ENCODE data around the gene PPIL1.

The PPIL1 gene

DNA sequence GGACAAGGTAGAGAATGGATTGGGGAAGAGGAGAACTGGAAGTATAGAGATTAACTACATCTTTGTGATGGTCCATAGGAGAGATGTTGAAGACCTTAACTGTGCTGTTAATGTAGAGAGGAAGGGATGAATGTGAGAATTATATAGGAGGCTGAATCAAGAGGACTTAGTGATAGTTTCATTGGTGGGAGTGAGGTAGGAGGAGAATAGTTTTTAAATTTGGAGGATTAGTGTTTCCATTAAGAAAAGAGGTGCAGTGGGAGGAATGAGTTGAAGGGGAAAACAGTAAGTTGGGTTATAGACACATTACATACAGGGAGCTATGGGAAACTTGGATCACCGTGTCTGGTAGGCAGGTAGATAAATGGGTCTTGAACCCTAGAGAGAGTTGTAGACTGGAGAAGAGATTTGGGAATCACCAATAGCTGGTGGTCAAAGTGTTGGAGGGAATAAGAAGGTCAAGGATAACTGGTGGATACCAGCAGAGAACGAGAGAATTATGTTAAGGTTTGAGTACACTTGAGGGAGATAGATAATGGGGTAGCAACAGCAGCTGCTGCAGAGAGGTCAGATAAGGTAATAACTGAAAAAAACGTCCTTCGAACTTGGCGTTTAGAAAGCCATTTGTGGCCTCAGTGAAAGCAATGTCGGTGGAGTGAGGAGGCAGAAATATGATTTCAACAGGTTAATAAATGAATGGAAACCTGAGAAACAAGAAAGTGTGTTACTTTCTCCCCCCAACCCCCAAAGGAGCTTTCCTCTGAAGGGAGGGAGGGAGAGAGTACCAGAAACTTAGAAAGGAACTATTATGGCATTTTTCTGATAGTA lies 14.3 kb upstream of the PPIL1 start:
- DNase-seq (no peak), ATAC-seq (no peak)

DNA sequence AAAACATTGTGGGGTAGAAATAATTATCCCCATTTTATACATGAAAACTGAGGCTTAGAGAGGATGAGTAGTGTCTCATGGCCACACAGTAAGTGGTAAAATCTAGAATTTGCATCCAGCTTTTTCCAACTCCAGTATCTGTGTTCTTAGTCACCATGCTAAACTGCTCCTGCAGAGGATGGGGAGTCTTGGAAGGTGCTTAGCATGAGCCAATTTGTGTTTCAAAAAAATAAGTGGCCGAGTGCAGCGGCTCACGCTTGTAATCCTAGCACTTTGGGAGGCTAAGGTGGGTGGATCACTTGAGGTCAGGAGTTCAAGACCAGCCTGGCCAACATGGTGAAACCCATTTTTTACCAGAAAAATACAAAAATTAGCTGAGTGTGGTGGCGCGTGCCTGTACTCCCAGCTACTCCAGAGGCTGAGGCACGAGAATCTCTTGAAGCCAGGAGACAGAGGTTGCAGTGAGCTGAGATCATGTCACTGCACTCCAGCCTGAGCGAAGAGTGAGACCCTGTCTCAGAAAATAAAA lies 13.6 kb upstream of the PPIL1 start:
- no peak for DNase-seq
- ATAC-seq, result no peak

DNA sequence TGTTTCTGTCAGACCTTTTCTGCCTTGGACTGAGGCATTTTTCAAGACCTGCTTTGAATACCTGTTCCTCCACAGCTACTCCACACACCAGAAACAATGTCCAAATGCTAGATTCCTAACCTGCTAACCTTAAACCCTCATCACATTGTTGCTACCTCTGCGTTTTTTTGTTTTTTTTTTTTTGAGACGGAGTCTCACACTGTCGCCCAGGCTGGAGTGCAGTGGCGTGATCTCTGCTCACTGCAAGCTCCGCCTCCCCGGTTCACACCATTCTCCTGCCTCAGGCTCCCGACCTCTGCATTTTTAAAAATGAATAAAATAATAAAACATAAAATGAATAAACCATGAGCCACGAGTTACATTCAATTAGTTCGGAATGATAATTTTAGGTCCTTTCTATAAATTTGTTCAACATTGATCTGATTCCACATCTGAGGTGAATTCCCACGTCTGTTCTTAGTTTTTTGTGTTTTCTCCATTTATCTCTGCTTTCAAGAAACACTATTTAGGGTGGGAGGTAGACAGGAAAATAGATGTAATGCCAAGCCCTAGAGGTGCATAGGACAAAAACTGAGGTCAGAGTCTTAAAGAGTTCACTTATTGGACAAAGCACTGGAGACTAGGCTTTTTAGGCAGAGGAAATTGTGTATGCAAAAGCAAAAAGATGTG lies 12.5 kb upstream of the PPIL1 start:
- ATAC-seq (no peak), DNase-seq (no peak)

DNA sequence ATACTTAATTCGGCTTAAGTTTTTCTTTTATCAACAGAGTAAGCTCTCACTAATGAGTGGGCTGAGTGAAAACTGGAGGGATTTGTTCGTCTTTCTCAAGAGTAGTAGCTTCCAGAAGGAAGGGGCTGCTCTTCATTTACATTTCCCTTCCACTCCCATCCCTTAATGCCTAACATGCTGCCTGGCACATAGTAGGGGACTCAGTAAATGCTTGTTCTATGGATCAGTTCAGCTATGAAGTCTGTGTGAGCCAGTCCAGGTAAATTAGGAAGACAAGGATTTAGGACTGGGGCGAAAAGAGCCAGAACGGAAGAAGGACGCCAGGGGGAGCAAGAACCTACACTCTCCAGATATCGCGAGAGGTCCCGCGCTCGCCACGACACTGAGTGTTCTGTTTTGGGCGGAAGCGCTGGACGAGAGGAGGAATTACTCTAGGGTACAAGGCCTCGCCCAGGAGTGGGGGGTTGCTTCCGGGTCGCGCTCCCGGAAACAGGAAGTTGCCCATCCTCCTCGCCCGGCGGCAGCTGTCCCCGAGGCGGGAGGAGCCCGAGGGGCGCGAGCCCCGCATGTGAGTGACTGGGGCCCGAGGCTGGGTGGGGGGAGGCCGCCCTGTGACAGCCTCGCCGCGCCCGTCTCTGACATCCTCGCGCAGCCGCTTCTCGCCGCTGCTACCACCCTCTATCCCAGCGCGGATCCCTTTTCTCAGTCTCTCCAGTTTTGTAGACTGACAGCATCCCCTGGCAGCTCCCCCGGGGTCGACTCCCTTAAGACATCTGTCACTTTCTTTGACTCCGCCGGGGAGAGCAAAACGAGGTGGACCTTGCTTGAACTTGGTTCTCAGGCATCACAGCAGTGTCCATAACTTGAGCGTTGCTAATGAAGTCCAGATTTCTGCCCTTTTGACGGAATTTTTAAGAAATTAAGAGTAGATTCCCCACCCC lies 11.1 kb upstream of the PPIL1 start, which contains the start of gene C6orf89:
TSS of gene C6orf89 (plus strand) at position 492 of the 941 bp plus-strand sequence. CDS start 13,493 bp downstream, outside the sequence.
- DNase-seq, result peak; percentile 96
- ATAC-seq, result peak; percentile 100

DNA sequence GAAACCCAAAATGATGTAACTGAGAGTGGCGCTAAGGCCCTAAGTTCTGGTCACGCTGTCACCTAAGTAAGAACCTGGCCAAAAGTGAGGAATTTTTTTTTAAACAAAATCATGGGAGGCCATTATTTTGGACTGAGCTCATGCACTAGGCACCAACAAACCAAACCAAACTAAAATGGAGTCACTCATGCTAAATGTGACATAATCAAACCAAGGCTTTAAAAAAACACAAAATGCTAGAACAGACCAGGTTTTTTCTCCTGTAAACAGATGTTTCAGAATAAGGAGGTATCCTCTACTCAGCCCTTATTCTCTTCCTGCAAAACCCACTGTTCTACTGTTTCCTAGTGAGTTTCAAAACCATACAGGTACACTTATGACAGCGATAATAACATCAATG lies 10.0 kb upstream of the PPIL1 start:
- no peak for DNase-seq
- no peak for ATAC-seq

DNA sequence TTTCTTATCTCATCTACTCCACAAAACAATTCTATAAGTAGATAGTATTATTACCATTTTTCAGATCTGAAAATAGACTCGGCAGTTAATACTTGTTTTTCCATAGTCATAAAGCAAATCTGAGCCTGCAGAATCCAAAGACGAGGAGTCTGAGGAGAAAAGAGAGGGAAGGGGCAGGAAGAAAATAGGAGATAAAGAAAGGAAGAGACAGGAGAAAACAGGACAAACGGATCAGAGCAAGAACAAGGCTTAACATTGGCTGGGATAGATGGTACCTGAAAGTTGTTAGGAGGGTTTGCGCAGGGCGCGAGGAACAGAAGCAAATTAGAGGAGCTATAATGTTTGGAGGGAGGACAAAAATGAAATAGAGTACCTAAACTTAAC lies 639 bp upstream of the PPIL1 start:
- ATAC-seq (no peak), DNase-seq (no peak)

DNA sequence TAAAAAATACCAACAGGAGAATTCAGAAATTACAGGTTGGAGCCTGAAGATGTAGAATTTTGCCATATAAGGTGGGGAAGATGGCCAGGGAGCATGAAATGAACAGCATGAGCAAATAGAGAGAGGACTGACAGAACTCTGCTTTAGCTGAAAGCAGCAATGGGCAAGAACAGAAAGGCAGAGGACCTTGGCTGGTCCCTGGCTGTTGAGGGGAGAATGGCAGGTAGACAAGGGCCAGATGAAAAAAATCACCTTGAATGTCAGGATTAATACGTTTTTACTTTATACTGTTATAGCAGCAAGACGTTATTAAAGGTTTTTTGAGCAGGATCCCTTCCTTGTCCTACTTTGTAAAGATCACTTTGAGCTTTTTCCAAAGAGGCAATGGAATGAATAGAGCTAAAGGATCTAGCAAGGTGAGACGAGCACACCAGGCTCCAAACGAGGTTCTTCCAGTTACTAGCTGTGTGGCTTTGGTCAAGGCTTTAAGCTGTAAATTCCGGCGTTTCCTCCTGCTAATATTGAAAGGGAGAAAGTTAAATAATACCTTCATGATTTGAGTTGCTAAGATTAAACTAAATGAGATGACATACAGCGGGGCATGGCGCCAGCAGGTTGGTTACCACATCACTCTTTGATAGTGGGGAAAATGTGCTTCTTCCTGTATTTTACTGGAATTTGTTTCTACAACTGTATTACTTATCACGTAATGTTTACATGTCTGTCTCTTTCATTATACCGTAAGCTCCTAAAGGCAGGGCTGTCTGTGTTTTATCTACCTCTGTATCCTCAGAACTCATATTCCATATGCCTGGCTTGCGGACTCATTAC lies 776 bp downstream of the PPIL1 start:
- ATAC-seq, result no peak
- DNase-seq, result no peak

DNA sequence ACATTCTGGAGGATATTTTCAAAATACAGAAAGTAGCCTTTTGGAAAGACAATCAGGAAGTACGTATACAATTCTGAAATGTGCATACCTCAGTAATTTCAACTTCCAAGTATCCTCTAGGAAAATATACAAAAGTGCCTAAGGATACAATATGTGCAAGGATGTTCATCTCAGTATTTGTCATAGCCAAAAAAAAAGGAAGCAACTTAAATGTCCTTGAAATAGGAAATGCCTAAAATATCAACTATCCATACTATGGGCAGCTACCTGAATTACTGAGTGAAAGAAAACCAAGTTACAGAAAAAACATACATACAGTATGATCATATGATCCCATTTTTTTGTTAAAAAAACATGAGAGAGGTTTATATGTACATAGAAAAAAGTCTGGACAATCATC lies 1.5 kb downstream of the PPIL1 start:
- no peak for ATAC-seq
- no peak for DNase-seq

DNA sequence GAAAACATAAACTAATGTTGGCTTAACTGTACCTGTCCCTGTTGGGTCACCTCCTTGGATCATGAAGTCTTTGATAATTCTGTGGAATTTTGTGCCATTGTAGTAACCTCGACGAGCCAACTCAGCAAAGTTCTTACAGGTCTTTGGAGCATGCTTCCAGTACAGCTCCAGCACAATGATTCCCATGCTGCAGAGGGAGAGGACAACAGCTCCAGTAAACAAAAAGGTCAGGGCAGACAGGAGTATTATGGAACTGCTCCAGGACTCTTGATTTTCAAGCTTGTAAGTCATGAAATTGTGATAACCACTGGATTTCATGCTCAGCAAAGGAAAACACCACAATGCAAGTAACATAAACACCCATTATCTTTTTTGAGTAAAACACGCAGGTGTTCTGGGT lies 2.9 kb downstream of the PPIL1 start:
- no peak for ATAC-seq
- DNase-seq, result no peak

DNA sequence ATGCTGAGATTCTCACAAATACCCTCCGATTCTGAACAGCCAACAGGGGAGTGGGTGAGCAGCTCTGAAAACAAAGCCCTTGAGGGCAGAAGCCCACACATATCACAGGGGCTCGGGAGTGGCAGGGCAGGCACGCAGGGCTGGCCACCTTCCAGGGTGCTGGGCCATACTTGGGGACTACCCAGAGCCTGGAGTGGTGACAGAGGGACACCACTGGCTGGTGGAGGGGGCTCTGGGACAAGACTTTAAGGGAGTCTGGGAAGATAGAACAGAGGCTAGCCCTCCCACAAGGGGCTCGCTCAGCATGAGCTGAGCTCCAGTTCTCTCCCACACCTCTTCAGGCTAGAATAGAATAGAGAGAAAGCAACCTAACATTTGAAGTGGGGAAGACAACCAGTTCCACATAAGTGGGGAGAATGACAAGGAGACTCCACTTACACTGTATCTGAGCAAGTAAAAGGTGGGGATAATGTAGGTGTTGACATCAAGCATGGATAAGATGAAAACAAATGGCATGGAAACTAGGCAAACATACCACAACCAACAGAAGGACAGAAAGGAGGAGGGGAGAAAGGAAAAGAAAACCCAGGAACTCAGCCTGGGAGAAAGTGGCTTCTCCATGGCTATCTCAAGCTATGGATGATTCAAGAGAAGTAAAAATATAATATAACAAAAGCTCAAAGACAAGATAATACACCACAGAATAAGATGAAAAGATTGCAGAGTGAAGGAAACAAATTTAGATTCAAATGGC lies 7.0 kb downstream of the PPIL1 start:
- DNase-seq (no peak), ATAC-seq (no peak)

DNA sequence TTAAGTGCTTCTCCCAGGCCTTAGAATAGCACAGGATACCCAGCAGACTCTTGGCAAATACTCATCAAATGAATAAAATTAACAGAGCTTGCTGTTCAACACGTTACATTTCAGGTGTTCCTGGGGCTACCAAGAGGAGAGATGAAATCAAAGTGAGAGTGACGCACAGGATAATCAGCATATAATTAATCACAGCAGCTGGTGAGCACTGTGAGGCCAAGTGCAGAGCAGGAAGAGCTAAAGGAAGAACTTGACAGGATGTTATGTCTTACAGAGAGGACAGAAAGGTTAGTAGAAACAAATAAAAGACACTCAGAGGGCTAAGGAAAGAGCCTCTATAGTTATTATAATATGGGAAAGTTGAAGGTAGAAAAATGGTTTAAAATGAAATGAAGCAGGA lies 8.8 kb downstream of the PPIL1 start:
- no peak for ATAC-seq
- DNase-seq, result no peak

DNA sequence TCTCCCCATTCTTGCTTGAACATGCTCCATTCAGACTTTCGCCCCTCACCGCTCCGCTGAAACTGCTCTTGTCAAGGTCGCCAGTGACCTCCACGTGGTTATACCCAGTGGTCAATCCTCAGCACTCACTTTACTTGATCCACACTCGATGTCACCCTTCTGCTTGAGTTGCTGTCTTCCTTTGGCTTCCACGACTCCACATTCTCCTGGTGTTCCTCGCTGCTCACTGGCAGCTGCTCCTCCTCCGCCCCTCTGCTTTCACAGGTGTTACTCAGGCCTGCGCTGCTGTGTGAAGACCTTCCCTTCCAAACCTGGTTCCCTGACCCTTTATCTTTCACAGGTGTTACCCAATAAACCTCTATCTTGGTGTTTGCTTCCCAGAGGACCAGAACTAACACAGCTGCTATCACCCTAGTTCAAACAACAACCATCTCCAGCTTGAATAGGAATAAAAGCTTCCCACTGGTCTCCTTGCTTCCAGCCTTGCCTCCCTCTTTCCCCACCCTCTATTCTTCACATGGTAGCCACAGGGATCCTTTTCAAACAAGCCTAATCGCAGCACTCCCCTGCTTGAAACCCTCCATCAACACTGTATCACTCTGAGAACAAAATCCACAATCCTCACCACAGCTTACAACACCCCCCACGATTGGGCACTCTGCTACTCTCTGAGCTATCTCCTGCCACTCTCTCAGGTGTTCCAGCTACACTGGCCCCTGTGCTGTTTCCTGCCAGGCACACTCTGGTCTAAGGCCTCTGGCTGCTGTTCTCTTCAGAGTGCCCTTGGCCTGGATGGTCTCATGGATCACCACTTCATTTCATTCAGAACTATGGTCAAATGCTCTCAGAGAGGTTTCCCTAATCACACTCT lies 10.7 kb downstream of the PPIL1 start:
- no peak for DNase-seq
- ATAC-seq, result no peak

DNA sequence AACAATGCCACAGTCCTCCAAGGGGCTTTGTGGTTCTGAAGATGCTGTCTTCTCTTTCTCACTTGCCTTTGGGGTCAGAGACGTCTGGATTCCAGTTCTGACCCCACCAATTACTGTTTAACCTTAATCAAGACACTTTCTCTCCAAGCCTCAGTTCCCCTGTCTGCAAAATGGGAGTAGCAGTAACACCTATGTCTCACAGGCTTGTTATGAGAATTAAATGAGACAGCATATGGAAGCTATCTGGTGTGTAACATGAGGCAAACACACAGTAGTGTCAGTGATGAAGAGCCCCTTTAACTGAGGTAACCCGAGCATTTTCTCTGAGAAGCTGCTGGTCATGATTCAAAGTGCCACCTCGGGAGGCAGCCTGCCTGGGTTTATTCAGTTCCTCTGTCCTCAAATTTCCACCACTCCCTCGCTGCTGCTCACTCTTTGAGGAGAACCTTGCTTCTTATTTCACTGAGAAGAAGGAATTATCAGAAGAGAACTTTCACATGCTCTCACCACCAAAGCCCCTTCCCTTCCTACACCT lies 11.7 kb downstream of the PPIL1 start:
- DNase-seq (no peak), ATAC-seq (no peak)

DNA sequence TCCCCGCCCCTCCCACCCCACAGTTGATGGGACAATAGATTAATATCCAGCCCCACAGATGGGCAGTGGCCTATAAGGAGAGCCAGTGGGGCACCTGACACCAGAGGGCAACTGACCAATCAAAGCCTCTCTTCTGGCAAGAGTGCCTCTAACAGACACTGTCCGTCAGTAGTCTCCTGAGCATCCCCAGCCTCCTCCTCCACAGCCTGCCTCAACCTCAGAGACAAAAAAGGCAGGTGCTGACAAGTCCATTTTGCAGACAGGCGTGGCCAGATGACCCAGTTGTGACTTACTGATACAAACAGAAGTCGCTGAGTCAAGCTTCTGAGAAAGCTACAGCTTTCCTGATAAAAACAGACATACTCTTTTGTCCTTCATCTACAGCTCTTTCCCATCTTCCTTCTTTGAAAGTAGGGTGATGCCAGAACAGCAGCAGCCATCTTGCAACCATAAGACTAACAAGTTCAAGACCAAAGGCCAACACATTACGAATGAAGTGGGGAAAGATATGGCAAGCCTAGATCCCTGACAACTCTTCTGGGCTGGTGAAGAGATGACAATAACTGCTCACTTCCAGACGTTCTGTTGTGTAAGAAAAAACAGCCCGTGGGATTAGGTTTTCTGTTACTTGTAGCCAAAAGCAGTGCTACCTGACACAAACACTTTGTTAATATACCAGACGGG lies 12.3 kb downstream of the PPIL1 start:
- no peak for ATAC-seq
- no peak for DNase-seq

DNA sequence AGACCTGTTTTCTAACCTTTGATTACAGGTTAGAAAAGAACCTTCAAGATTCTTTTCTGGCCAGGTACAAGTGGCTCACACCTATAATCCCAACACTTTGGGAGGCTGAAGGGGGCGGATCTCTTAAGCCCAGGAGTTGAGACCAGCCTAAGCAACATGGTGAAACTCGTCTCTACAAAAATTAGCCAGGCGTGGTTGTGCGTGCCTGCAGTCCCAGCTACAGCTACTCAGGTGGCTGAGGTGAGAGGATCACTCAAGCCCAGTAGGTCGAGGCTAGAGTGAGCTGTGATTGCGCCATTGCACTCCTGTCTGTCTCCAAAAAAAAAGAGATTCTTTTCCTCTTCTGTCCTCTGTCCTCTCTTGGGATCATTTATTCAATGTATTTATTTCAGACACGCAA lies 14.5 kb downstream of the PPIL1 start:
- DNase-seq (no peak), ATAC-seq (no peak)

DNA sequence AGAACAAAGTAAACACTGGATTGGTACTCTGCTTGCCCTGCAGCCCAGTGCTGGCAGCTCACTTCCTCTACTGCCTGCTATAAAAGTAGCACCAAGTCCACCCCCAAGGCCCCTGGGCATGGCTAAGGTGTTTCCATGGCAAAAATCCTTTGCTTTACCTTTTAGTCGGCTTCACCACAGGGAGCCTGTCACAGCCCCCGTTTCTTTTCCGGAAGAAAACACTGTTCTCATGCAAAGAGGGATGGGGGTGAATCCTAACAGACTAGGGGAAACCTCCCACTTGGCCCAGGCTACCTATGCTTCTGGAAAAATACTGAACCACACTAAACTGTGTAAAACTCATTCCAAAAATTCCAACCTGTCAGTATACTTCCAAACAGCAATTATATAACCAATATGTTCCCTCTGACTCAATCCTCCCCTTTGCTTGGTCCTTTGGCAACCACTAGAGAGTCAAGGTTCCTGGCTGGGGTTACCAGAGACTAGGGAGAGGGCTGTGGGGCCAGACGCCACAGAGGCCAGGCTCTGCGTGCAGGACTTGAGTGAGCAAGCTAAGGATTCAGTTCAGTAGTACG lies 16.1 kb downstream of the PPIL1 start:
- DNase-seq (no peak), ATAC-seq (no peak)

DNA sequence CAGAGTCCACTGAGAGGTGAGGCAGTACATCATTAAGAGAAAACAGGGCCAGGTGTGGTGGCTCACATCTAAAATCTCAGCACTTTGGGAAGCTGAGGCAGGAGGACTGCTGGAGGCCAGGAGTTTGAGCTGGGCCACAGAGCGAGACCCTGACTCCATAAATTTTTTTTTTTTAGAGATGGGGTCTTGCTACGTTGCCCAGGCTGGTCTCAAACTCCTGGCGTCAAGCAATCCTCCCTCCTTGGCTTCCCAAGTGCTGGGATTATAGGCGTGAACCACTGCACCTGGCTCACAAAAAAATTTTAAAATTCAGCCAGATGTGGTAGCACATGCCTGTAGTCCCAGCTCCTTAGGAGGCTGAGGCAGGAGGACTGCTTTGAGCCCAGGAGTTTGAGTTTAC lies 17.3 kb downstream of the PPIL1 start:
- ATAC-seq (no peak), DNase-seq (no peak)

DNA sequence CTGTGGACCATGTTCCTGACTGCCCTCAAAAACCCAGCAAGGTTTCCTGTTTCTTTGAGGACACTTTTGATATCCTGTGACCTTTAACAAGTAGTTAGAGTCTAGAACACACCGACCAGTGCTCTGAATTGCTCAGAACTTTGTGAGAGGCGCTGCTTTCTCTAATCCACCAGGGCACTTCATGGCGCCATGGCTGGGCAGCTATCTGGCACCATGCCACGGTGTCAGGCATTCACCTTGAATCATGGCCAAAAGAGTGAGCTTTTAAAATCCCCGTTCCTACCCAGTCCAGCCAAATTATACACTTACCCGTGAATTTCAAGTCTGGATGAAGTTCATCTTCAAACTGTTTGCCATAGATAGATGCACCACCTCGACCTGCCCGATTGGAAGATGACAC lies 18.3 kb downstream of the PPIL1 start:
- no peak for ATAC-seq
- no peak for DNase-seq

DNA sequence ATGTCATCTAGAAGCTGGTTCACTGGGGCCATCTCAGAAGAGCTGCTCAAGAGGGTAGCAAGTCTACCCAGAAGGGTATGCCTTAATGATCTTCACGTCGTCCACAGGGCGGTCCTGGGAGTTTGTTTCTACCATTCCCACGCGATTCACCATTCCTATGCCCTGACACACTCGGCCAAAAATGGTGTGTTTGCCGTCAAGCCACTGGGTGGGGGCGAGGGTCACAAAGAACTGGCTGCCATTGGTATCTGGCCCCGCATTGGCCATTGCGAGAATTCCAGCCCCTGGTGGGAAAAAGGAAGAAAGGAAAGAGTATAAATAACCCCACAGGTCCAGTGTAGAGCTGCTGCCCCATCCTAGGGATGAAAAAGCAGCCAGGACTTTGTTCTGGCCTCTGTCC lies 18.9 kb downstream of the PPIL1 start:
- ATAC-seq, result no peak
- DNase-seq, result no peak
